GM23338 (cell line): Measurements from ENCODE around the gene HK2. TPM values are rescaled to one million over a fixed set of nuclear protein-coding genes. Genes with fewer than 3 reads are reported as not detected.

Experiments
- ATAC-seq: fragments of 200-7000 bp; cut with Tn5 transposase; 3 replicates; pipeline ENCODE4 v1.9.1; 2020
- DNase-seq: peaks from one replicate; pipeline ENCODE4 v3.0.0-alpha.2; 2015; ENCODE audit warnings: low spot score
- H2AFZ ChIP-seq: fragments of 200-600 bp; sonication (generic); 2 replicates; pipeline ENCODE4 v1.8.0; 2016; ENCODE audit warnings: antibody characterized with exemption, mild to moderate bottlenecking, moderate library complexity
- H3F3A ChIP-seq: fragments of 200-600 bp; sonication (generic); replicated peaks from 2 replicates; pipeline ENCODE4 v1.8.0; 2017; ENCODE audit warnings: antibody characterized with exemption, mixed run types, low read depth
- H3K27ac ChIP-seq: fragments of 200-600 bp; sonication (generic); 2 replicates; pipeline ENCODE4 v1.6.1; 2016; ENCODE audit warnings: low read depth
- H3K27me3 ChIP-seq: fragments of 200-600 bp; sonication (generic); 2 replicates; pipeline ENCODE4 v1.8.0; 2016; ENCODE audit warnings: mild to moderate bottlenecking, mixed run types, moderate library complexity; ENCODE audit not compliant: insufficient read depth
- H3K36me3 ChIP-seq: fragments of 200-600 bp; sonication (generic); 2 replicates; pipeline ENCODE4 v1.8.0; 2016; ENCODE audit warnings: mild to moderate bottlenecking; ENCODE audit not compliant: insufficient read depth
- H3K4me1 ChIP-seq: fragments of 200-600 bp; sonication (generic); 2 replicates; pipeline ENCODE4 v1.8.0; 2016; ENCODE audit warnings: mild to moderate bottlenecking, moderate library complexity; ENCODE audit not compliant: insufficient read depth
- H3K4me2 ChIP-seq: fragments of 200-600 bp; sonication (generic); 2 replicates; pipeline ENCODE4 v1.7.1; 2017; ENCODE audit warnings: mixed run types
- H3K4me3 ChIP-seq: fragments of 200-600 bp; sonication (generic); 2 replicates; pipeline ENCODE4 v1.6.1; 2016; ENCODE audit warnings: mixed run types
- H3K79me2 ChIP-seq: fragments of 200-600 bp; sonication (generic); replicated peaks from 2 replicates; pipeline ENCODE4 v1.8.0; 2017; ENCODE audit warnings: mild to moderate bottlenecking; ENCODE audit not compliant: insufficient read depth
- H3K9me2 ChIP-seq: fragments of 200-600 bp; sonication (generic); 2 replicates; pipeline ENCODE4 v1.8.0; 2017; ENCODE audit not compliant: insufficient read depth
- H4K20me1 ChIP-seq: fragments of 200-600 bp; sonication (generic); replicated peaks from 2 replicates; pipeline ENCODE4 v1.8.0; 2017; ENCODE audit warnings: mild to moderate bottlenecking; ENCODE audit not compliant: insufficient read depth
- H3K27ac Mint-ChIP-seq: 2 replicates; pipeline ENCODE4 v1.8.0; 2020; ENCODE audit warnings: inconsistent platforms, mild to moderate bottlenecking, moderate library complexity, mixed read lengths
- H3K27me3 Mint-ChIP-seq: 3 replicates; pipeline ENCODE4 v1.8.0; 2022; ENCODE audit warnings: low read depth, mild to moderate bottlenecking, moderate library complexity, mixed read lengths, inconsistent platforms; ENCODE audit not compliant: insufficient read depth, poor library complexity
- H3K36me3 Mint-ChIP-seq: 3 replicates; pipeline ENCODE4 v1.8.0; 2021; ENCODE audit warnings: low read depth, mild to moderate bottlenecking, inconsistent platforms, moderate library complexity, mixed read lengths
- H3K4me1 Mint-ChIP-seq: 3 replicates; pipeline ENCODE4 v1.8.0; 2020; ENCODE audit warnings: mild to moderate bottlenecking, inconsistent platforms, mixed read lengths
- H3K4me3 Mint-ChIP-seq: 3 replicates; pipeline ENCODE4 v1.8.0; 2021; ENCODE audit warnings: moderate library complexity, mild to moderate bottlenecking, inconsistent platforms, mixed read lengths
- H3K9me3 Mint-ChIP-seq: 3 replicates; pipeline ENCODE4 v1.8.0; 2020; ENCODE audit warnings: moderate library complexity, mild to moderate bottlenecking, inconsistent platforms, mixed read lengths
- CREB1 ChIP-seq: fragments of 250-450 bp; sonication (Bioruptor Pico); IDR thresholded peaks from 2 replicates; pipeline ENCODE4 v1.5.0; 2020; ENCODE audit warnings: low read depth, mild to moderate bottlenecking, moderate library complexity
- EZH2 ChIP-seq: fragments of 200-600 bp; sonication (generic); IDR thresholded peaks from one replicate; pipeline ENCODE4 v1.8.0; 2017; ENCODE audit warnings: antibody characterized with exemption, mild to moderate bottlenecking, low read depth; ENCODE audit not compliant: unreplicated experiment
- EZH2phosphoT487 ChIP-seq: fragments of 200-600 bp; sonication (generic); IDR thresholded peaks from one replicate; pipeline ENCODE4 v1.8.1; 2018; ENCODE audit warnings: antibody characterized with exemption; ENCODE audit not compliant: unreplicated experiment
- NANOG ChIP-seq: IDR thresholded peaks from 2 replicates; pipeline ENCODE4 v1.6.1; 2016; ENCODE audit warnings: antibody characterized with exemption, borderline replicate concordance
- POLR2AphosphoS5 ChIP-seq: IDR thresholded peaks from 2 replicates; pipeline ENCODE4 v1.6.1; 2016; ENCODE audit warnings: antibody characterized with exemption, low read depth
- STAT1 ChIP-seq: IDR thresholded peaks from one replicate; pipeline ENCODE4 v1.6.1; 2016; ENCODE audit warnings: antibody characterized with exemption; ENCODE audit not compliant: unreplicated experiment
- ZNF114 ChIP-seq: fragments of 250-450 bp; sonication (Bioruptor Pico); IDR thresholded peaks from 2 replicates; pipeline ENCODE4 v1.5.0; 2020; ENCODE audit warnings: mild to moderate bottlenecking, moderate library complexity
- ZNF331 ChIP-seq: fragments of 250-450 bp; sonication (Bioruptor Pico); IDR thresholded peaks from 2 replicates; pipeline ENCODE4 v1.5.0; 2020; ENCODE audit warnings: low read depth, mild to moderate bottlenecking, moderate library complexity
- polyA plus RNA-seq: library from polyadenylated mRNA; unstranded; fragments of >200 nt; fragmentation: Nextera tagmentation; extraction: Ambion mirVana; gene quantifications from 2 replicates; pipeline ENCODE4 v1.2.1, GENCODE V29; 2016
- total RNA-seq: library from RNA; depleted of rRNA; stranded (reverse); fragments of >200 nt; shearing (Covaris generic); gene quantifications from 2 replicates; pipeline ENCODE4 v1.2.3, GENCODE V29; 2014
- TF ChIP-seq, protein P1 (sequence below): fragments of 250-450 bp; sonication (Bioruptor Pico); IDR thresholded peaks from 2 replicates; pipeline ENCODE4 v1.5.0; 2020; ENCODE audit warnings: mild to moderate bottlenecking, moderate library complexity
- TF ChIP-seq, protein P2 (sequence below): IDR thresholded peaks from one replicate; pipeline ENCODE4 v1.6.1; 2018; ENCODE audit warnings: antibody characterized with exemption; ENCODE audit not compliant: unreplicated experiment
- TF ChIP-seq, protein P3 (sequence below): IDR thresholded peaks from 2 replicates; pipeline ENCODE4 v1.6.1; 2016; ENCODE audit warnings: antibody characterized with exemption

Gene HK2
- total and polyA plus RNA-seq, 2 experiments from 2014 or later, result 23.2 to 54.7 TPM

DNA sequence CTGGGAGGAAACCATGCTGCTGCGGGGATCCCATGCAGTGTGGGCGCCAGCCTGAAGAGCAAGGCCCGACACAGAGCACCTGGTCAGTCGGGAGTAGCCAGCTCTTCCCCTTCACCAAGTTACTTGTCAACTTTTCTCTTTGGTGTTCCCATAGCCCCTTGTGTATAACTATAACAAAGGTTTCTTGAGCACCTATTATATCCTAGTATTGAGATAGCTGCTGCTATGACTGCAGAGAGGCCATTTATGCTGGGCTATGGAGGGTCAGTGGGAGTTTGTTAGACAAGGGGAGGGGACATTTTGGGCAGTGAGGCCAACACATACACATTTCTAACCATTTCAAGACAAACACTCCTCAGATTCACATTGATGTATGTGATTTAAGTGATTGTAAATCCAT lies 10.8 kb downstream of the HK2 start:
- peaks cover 15% of the 10 kb centered on the region; the same call in 2 of the 3 replicates for H3K36me3 Mint-ChIP-seq
- Histone ChIP-seq H3K27ac (no peak overlapping the region), H3K4me3 (no peak overlapping the region), H3K9me2 (no peaks in the 10 kb centered on the region), H2AFZ (no peak overlapping the region), H3K27me3 (no peaks in the 10 kb centered on the region), H3K4me1 (peaks cover 76% of the 10 kb centered on the region), H3F3A (0 out of 2 replicates have a peak, but pooled peaks cover 11% of the 10 kb centered on the region), H3K79me2 (peaks cover 98% of the 10 kb centered on the region), H4K20me1 (peaks cover 76% of the 10 kb centered on the region), H3K36me3 (no peaks in the 10 kb centered on the region), H3K4me2 (no peak overlapping the region)
- H3K27me3 Mint-ChIP-seq, result peaks cover 4% of the 10 kb centered on the region
- no peak overlapping the region for H3K4me3 Mint-ChIP-seq
- H3K27ac Mint-ChIP-seq, result no peak overlapping the region
- H3K9me3 Mint-ChIP-seq, result no peaks in the 10 kb centered on the region
- peak; percentile 6; the same call in 1 of the 3 replicates for ATAC-seq
- no peak for TF ChIP-seq EZH2
- no peak for TF ChIP-seq EZH2phosphoT487
- no peak for TF ChIP-seq POLR2AphosphoS5
- peaks cover 83% of the 10 kb centered on the region for H3K4me1 Mint-ChIP-seq
- DNase-seq, result no peak

DNA sequence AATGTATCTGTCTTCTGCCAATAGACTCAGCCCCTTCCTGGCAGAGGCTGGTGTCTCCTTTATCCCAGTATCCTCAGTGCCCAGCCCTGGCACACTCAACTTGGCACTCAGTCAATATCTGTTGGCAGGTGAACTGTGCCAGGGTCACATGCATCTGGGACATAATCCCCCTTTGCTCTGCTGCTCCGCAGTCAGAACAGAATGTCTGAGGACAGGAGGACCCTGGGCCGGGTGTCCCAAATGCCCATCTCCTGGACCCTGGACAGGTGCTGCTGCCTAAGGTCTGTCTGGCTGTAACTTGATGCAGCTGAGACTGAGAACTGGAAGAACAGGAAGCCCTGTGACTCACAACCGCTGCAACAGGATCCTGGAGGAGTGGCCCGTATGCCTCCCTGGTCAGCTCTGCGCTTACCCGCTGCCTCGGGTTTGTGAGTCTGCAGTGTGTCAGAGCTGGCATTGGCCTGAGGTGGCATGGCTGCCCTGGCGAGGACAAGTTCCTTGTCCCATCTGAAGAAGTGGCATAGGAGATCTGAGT lies 11.4 kb downstream of the HK2 start:
- Mint-ChIP-seq H3K9me3 (no peaks in the 10 kb centered on the region), H3K36me3 (peaks cover 15% of the 10 kb centered on the region; the same call in 2 of the 3 replicates), H3K27me3 (peaks cover 4% of the 10 kb centered on the region), H3K4me3 (0 out of 3 replicates have a peak overlapping the region, but pooled peaks have one; percentile 36), H3K4me1 (peaks cover 88% of the 10 kb centered on the region), H3K27ac (peak overlapping the region; percentile 70; the same call in 1 of the 2 replicates)
- Histone ChIP-seq H3K4me2 (peak overlapping the region; percentile 64), H4K20me1 (peaks cover 72% of the 10 kb centered on the region), H3K27ac (no peak overlapping the region), H3K4me1 (peaks cover 78% of the 10 kb centered on the region), H2AFZ (no peak overlapping the region), H3K27me3 (no peaks in the 10 kb centered on the region), H3F3A (0 out of 2 replicates have a peak, but pooled peaks cover 11% of the 10 kb centered on the region), H3K36me3 (no peaks in the 10 kb centered on the region), H3K79me2 (peaks cover 98% of the 10 kb centered on the region), H3K9me2 (no peaks in the 10 kb centered on the region), H3K4me3 (0 out of 2 replicates have a peak overlapping the region, but pooled peaks have one; percentile 23)
- DNase-seq, result peak; percentile 58
- peak; percentile 41 for ATAC-seq
- TF ChIP-seq ZNF114 (CRISPR knock-in tag) (no peak), EZH2phosphoT487 (no peak), STAT1 (no peak), EZH2 (no peak), ZNF331 (CRISPR knock-in tag) (no peak), CREB1 (no peak), NANOG (no peak)
- TF ChIP-seq, protein P1, sequence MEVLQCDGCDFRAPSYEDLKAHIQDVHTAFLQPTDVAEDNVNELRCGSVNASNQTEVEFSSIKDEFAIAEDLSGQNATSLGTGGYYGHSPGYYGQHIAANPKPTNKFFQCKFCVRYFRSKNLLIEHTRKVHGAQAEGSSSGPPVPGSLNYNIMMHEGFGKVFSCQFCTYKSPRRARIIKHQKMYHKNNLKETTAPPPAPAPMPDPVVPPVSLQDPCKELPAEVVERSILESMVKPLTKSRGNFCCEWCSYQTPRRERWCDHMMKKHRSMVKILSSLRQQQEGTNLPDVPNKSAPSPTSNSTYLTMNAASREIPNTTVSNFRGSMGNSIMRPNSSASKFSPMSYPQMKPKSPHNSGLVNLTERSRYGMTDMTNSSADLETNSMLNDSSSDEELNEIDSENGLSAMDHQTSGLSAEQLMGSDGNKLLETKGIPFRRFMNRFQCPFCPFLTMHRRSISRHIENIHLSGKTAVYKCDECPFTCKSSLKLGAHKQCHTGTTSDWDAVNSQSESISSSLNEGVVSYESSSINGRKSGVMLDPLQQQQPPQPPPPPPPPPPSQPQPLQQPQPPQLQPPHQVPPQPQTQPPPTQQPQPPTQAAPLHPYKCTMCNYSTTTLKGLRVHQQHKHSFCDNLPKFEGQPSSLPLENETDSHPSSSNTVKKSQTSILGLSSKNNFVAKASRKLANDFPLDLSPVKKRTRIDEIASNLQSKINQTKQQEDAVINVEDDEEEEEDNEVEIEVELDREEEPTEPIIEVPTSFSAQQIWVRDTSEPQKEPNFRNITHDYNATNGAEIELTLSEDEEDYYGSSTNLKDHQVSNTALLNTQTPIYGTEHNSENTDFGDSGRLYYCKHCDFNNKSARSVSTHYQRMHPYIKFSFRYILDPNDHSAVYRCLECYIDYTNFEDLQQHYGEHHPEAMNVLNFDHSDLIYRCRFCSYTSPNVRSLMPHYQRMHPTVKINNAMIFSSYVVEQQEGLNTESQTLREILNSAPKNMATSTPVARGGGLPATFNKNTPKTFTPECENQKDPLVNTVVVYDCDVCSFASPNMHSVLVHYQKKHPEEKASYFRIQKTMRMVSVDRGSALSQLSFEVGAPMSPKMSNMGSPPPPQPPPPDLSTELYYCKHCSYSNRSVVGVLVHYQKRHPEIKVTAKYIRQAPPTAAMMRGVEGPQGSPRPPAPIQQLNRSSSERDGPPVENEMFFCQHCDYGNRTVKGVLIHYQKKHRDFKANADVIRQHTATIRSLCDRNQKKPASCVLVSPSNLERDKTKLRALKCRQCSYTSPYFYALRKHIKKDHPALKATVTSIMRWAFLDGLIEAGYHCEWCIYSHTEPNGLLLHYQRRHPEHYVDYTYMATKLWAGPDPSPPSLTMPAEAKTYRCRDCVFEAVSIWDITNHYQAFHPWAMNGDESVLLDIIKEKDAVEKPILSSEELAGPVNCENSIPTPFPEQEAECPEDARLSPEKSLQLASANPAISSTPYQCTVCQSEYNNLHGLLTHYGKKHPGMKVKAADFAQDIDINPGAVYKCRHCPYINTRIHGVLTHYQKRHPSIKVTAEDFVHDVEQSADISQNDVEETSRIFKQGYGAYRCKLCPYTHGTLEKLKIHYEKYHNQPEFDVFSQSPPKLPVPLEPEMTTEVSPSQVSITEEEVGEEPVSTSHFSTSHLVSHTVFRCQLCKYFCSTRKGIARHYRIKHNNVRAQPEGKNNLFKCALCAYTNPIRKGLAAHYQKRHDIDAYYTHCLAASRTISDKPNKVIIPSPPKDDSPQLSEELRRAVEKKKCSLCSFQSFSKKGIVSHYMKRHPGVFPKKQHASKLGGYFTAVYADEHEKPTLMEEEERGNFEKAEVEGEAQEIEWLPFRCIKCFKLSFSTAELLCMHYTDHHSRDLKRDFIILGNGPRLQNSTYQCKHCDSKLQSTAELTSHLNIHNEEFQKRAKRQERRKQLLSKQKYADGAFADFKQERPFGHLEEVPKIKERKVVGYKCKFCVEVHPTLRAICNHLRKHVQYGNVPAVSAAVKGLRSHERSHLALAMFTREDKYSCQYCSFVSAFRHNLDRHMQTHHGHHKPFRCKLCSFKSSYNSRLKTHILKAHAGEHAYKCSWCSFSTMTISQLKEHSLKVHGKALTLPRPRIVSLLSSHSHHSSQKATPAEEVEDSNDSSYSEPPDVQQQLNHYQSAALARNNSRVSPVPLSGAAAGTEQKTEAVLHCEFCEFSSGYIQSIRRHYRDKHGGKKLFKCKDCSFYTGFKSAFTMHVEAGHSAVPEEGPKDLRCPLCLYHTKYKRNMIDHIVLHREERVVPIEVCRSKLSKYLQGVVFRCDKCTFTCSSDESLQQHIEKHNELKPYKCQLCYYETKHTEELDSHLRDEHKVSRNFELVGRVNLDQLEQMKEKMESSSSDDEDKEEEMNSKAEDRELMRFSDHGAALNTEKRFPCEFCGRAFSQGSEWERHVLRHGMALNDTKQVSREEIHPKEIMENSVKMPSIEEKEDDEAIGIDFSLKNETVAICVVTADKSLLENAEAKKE (CRISPR knock-in tag), result no peak
- TF ChIP-seq, protein P2, sequence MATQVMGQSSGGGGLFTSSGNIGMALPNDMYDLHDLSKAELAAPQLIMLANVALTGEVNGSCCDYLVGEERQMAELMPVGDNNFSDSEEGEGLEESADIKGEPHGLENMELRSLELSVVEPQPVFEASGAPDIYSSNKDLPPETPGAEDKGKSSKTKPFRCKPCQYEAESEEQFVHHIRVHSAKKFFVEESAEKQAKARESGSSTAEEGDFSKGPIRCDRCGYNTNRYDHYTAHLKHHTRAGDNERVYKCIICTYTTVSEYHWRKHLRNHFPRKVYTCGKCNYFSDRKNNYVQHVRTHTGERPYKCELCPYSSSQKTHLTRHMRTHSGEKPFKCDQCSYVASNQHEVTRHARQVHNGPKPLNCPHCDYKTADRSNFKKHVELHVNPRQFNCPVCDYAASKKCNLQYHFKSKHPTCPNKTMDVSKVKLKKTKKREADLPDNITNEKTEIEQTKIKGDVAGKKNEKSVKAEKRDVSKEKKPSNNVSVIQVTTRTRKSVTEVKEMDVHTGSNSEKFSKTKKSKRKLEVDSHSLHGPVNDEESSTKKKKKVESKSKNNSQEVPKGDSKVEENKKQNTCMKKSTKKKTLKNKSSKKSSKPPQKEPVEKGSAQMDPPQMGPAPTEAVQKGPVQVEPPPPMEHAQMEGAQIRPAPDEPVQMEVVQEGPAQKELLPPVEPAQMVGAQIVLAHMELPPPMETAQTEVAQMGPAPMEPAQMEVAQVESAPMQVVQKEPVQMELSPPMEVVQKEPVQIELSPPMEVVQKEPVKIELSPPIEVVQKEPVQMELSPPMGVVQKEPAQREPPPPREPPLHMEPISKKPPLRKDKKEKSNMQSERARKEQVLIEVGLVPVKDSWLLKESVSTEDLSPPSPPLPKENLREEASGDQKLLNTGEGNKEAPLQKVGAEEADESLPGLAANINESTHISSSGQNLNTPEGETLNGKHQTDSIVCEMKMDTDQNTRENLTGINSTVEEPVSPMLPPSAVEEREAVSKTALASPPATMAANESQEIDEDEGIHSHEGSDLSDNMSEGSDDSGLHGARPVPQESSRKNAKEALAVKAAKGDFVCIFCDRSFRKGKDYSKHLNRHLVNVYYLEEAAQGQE, result no peak
- TF ChIP-seq, protein P3, sequence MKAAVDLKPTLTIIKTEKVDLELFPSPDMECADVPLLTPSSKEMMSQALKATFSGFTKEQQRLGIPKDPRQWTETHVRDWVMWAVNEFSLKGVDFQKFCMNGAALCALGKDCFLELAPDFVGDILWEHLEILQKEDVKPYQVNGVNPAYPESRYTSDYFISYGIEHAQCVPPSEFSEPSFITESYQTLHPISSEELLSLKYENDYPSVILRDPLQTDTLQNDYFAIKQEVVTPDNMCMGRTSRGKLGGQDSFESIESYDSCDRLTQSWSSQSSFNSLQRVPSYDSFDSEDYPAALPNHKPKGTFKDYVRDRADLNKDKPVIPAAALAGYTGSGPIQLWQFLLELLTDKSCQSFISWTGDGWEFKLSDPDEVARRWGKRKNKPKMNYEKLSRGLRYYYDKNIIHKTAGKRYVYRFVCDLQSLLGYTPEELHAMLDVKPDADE, result no peak
